ENCODE measurements around the gene RECK.
A peak's percentile ranks its signal among the peaks of the same experiment; 100 is the strongest.

Gene RECK

GRCh38 chr9:36053971-36054370 is 17.3 kb downstream of the RECK start:
- TF ChIP-seq, protein P1, sequence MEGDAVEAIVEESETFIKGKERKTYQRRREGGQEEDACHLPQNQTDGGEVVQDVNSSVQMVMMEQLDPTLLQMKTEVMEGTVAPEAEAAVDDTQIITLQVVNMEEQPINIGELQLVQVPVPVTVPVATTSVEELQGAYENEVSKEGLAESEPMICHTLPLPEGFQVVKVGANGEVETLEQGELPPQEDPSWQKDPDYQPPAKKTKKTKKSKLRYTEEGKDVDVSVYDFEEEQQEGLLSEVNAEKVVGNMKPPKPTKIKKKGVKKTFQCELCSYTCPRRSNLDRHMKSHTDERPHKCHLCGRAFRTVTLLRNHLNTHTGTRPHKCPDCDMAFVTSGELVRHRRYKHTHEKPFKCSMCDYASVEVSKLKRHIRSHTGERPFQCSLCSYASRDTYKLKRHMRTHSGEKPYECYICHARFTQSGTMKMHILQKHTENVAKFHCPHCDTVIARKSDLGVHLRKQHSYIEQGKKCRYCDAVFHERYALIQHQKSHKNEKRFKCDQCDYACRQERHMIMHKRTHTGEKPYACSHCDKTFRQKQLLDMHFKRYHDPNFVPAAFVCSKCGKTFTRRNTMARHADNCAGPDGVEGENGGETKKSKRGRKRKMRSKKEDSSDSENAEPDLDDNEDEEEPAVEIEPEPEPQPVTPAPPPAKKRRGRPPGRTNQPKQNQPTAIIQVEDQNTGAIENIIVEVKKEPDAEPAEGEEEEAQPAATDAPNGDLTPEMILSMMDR (IDR thresholded peaks at IDR 0.05; ENCODE audit: low read depth, low read length, missing control alignments) = no peak
- H3K4me3 ChIP-seq (replicated peaks; ENCODE audit: low read depth, low read length) = no peak overlapping the region
- no peak for DNase-seq (ENCODE audit: extremely low read depth, low read depth)

DNA sequence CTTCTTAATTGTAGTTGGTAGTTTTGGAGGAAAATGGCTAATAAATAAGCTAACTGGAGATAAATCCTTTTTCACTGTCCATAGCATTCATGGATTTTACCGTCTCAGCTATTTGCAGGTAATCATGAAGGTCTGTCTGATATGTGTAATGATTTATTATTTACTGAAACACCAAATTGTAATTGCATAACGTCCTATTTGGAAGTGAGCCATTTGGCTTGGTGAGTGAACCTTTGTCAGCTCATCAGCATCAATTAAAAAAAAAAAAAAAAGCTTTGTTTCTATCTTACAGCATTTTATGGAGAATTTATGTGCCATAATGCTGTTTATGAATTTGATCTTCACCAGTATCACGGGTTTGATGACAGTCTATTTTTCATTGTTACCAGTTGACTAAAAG is 20.2 kb downstream of the RECK start:
- no peak overlapping the region for H3K4me3 ChIP-seq (replicated peaks; ENCODE audit: low read depth, low read length)
- no peak for DNase-seq (ENCODE audit: extremely low read depth, low read depth)
- TF ChIP-seq, protein P1 (IDR thresholded peaks at IDR 0.05; ENCODE audit: low read depth, low read length, missing control alignments) = no peak

DNA sequence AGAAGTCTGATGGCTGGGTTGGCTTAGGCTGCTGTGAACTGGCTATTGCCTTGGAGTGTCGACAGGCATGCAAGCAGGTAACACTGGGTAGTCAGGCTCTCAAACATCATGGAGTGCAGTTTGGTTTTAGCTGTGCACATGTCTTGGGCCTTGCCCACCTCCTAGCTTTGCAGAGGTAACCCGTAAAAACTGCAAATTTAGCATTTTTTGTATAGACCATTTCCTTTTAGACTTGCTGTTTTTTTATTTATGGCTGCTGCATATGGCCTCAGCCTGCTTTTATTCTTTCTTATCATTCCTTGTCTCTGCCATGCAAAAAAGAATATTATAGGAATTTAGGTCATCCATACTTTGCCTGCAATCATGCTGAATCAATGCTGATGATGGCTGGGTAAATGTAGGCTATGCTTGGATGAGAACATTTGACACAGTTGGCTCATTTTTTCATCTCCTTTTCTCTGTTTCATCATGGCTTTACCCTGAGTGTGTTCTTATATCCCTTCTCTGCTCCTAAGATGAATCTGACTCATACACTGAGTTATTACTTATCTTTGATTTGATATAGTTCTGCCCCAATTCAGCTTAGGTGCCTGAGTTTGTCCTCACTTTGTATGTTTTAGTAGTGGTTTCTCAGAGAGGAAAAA is 27.2 kb downstream of the RECK start:
- TF ChIP-seq, protein P1 (IDR thresholded peaks at IDR 0.05; ENCODE audit: low read depth, low read length, missing control alignments) = no peak
- no peak for DNase-seq (ENCODE audit: extremely low read depth, low read depth)

DNA sequence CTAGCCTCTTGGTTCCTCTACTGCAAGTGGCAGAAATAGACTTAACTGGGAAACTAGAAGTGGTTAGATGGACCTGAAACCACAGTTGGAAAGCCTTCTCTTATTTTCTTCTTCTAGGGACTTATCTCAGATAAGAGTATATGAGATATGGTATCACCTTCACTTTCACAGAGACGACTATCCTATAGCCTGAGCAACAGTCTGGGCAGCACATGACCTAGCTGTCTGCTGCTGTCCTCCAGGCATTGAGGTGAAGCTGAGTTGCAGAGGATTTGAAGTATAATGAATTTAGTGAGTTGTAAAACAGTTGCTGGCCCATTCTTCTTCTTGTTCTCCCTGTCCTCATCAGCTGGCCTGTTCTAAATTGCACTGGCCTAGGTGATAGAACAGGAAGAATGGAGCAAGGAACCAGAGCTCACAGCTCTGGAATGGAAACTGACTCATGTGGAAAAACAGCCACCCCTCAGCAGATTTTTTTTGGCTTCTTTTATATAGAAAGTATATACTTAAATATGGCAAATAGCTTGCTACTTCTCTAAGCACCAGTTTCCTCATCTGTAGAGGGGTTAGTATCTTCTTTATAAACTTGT is 27.8 kb downstream of the RECK start:
- TF ChIP-seq, protein P1 (IDR thresholded peaks at IDR 0.05; ENCODE audit: low read depth, low read length, missing control alignments) = no peak
- DNase-seq (ENCODE audit: extremely low read depth, low read depth) = no peak
- H3K4me3 ChIP-seq (replicated peaks; ENCODE audit: low read depth, low read length) = no peak overlapping the region

More for the DNA sequence above, 27.2 kb downstream of the RECK start:
- H3K4me3 ChIP-seq (replicated peaks; ENCODE audit: low read depth, low read length) = no peak overlapping the region

DNA sequence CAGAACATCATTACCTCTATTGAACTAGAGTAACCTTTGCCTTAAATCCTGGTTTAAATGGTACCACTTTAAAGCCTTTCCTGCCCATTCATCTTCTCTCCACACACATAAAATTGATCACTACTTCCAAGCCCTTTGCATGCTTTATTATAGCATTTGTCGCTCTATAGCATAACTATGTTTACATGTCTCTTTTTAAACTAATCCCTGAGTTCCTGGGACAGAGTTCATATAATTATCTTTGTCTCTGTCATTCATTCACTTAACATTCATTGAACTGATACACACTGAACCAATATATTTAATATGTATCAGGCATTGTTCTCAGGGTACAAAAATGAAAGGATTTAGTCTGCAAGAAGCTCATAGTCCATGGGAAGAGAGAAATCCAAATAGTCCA is 37.3 kb downstream of the RECK start:
- TF ChIP-seq, protein P1 (IDR thresholded peaks at IDR 0.05; ENCODE audit: low read depth, low read length, missing control alignments) = no peak
- H3K4me3 ChIP-seq (replicated peaks; ENCODE audit: low read depth, low read length) = no peak overlapping the region
- no peak for DNase-seq (ENCODE audit: extremely low read depth, low read depth)

DNA sequence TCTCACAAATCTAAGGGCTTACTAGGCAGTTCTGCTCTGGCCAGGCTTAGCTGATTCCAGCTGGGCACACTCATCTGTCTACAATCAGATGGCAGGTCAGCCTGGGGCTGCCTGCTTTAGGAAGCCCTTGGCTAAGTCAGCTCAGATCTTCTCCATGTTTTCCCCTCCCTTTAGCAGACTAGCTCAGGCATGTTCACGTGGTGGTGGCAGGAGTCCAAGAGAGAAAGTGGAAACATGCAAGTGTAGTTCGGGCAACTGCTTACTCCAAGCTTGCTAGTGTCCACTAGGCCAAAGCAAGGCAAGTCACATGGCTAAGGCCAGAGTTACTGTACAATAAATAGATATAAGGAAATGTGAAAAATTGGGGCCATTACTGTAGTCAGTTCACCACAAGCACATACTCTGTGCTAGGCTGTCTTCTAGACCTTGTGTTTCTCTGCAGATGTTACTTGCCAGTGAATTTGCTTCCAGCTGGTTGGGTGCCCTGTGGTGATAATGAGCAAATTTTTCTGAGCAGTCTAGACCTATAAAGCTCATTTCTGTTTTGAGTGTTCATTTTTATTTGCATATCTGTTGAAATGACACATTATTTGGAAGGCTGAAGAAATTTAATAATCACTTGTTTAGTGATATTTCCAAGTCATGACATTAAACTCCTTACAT is 38.3 kb downstream of the RECK start:
- TF ChIP-seq, protein P1 (IDR thresholded peaks at IDR 0.05; ENCODE audit: low read depth, low read length, missing control alignments) = no peak
- peak; percentile 93 for DNase-seq (ENCODE audit: extremely low read depth, low read depth)
- H3K4me3 ChIP-seq (replicated peaks; ENCODE audit: low read depth, low read length) = no peak overlapping the region
